ENCODE data around the gene REV1. TPM values are rescaled to one million over a fixed set of nuclear protein-coding genes. Genes with fewer than 3 reads are reported as not detected.

The REV1 gene
- total and polyA plus RNA-seq, 12 donors: 20.9 to 90.8 (median 46.6) TPM

DNA sequence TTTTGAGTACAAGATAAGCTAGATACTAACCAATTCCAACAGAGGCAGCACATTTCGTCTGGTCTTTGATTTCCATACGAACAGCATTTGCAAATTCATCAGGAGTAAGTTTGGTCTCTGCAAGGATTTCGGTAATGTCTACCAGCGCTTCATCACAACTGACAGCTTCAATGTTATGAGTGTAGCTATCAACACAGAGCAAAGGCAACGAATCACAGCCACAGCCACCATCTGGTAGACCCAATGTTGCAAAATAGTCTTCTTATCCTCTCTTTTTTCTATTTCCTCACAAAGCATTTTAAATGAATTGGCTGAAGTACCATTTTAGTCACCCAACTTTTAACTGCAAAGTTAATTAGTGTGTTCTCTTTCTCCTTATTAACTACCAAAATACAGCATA, 68.3 kb downstream of the REV1 start:
- Histone ChIP-seq H3K27ac (no peak overlapping the region), H3K4me1 (replicated peaks in 1 of 2) (peaks cover 0 to 10% of the 10 kb centered on the region in 2 donors), H3K4me3 (no peak overlapping the region), H3K36me3 (replicated peaks in 1 of 2) (peaks cover 0 to 56% of the 10 kb centered on the region in 2 donors), H3K27me3 (no peaks in the 10 kb centered on the region), H3K9me3 (replicated peaks in 1 of 3) (no peaks in the 10 kb centered on the region)
- intact Hi-C loops (cut with DNase I): no loop called here
- TF ChIP-seq, protein P1, sequence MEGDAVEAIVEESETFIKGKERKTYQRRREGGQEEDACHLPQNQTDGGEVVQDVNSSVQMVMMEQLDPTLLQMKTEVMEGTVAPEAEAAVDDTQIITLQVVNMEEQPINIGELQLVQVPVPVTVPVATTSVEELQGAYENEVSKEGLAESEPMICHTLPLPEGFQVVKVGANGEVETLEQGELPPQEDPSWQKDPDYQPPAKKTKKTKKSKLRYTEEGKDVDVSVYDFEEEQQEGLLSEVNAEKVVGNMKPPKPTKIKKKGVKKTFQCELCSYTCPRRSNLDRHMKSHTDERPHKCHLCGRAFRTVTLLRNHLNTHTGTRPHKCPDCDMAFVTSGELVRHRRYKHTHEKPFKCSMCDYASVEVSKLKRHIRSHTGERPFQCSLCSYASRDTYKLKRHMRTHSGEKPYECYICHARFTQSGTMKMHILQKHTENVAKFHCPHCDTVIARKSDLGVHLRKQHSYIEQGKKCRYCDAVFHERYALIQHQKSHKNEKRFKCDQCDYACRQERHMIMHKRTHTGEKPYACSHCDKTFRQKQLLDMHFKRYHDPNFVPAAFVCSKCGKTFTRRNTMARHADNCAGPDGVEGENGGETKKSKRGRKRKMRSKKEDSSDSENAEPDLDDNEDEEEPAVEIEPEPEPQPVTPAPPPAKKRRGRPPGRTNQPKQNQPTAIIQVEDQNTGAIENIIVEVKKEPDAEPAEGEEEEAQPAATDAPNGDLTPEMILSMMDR (IDR thresholded peaks at IDR 0.05): no peak
- no peak for TF ChIP-seq POLR2A (IDR thresholded peaks at IDR 0.05)
- 89 to 93% (median 91%) methylated on average over 5 of the region's 5 CpGs for WGBS, 4 donors
- no peak for DNase-seq

DNA sequence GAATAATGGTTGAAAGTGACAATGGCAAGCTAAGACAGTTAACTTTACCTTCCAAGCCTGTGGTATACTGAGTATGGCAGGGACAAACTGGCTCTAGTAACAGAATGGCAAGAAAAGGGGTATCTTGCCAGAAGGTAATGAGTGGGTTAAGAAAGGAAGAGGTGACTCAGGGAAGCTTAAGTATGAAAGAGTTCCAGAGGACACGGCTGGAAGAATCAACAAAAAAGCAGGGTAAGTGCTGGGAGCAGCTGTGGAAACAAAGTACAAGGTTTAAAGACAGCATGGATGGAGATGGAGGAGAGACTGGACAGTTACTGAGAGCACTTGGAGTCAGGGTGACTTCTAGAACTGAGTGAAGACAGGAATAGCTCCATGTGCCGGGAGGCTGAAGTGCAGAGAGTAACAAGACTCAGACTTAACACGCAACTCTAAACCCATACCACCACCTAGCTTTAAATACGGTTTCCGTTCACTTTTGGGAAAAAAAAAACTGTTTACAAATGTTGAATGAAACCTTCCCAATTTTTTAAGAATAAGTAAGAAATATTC, 69.0 kb downstream of the REV1 start:
- intact Hi-C loops (cut with DNase I): no loop called here
- H3K36me3 ChIP-seq (replicated peaks in 1 of 2): peaks cover 0 to 61% of the 10 kb centered on the region in 2 donors
- WGBS, 4 donors: 81 to 85% (median 83%) methylated on average over 5 of the region's 5 CpGs

DNA sequence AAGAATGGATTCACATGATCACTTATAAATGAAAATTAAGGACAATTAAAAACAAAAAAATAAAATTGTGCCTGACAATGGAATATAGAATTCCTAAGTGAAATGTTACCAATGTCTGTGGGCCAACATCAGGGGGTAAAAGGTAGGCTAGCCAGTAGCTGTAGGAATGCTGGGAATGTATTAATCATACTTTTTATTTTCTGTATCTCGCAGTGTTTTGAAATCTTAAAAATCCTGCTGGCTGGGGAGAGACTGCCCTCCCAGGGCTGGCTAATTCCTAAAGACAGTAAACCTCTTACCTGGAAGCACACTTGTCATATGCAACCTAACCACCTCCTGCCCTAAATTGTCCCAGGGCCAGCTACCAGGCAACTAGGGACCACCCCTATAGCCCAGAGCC, 69.8 kb downstream of the REV1 start:
- peaks cover 0 to 69% of the 10 kb centered on the region in 2 donors for H3K36me3 ChIP-seq (replicated peaks in 1 of 2)
- WGBS, 4 donors: 48 to 67% (median 53%) methylated on average over 1 of the region's 1 CpG
- no peaks in the 10 kb centered on the region for H3K27me3 ChIP-seq
- H3K4me3 ChIP-seq: no peak overlapping the region
- H3K27ac ChIP-seq: peak overlapping the region in 2 of 5 donors; percentile 24 to 71
- TF ChIP-seq POLR2A (IDR thresholded peaks at IDR 0.05): no peak
- TF ChIP-seq, protein P1 (IDR thresholded peaks at IDR 0.05): no peak
- peaks cover 0 to 10% of the 10 kb centered on the region in 2 donors for H3K4me1 ChIP-seq (replicated peaks in 1 of 2)
- H3K9me3 ChIP-seq (replicated peaks in 1 of 3): no peaks in the 10 kb centered on the region
- DNase-seq: no peak
- intact Hi-C loops (cut with DNase I): no loop called here

More for the DNA sequence above, 69.0 kb downstream of the REV1 start:
- Histone ChIP-seq H3K4me1 (replicated peaks in 1 of 2) (peaks cover 0 to 10% of the 10 kb centered on the region in 2 donors), H3K4me3 (no peak overlapping the region), H3K9me3 (replicated peaks in 1 of 3) (no peaks in the 10 kb centered on the region), H3K27me3 (no peaks in the 10 kb centered on the region), H3K27ac (peak overlapping the region in 1 of 5 donors; percentile 71)
- no peak for DNase-seq
- no peak for TF ChIP-seq POLR2A (IDR thresholded peaks at IDR 0.05)
- TF ChIP-seq, protein P1 (IDR thresholded peaks at IDR 0.05): no peak

DNA sequence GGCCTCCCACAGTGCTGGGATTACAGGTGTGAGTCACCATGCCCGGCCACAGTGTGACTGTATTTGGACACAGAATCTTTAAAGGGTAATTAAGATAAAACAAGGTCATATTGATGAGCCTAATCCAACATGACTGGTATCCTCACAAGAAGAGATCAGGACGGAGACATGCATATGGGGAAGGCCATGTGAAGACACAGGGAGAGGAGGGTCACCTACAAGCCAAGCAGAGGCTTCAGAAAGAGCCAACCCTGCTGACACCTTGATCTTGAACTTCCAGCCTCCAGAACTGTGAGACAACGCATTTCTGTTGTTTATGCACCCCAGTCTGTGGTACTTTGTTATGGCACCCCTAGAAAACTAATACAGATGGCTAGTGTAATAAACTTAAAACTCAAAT, 72.4 kb downstream of the REV1 start:
- WGBS, 4 donors: 65 to 85% (median 69%) methylated on average over 3 of the region's 3 CpGs
- intact Hi-C loops (cut with DNase I): no loop called here
- H3K27me3 ChIP-seq: no peaks in the 10 kb centered on the region
- TF ChIP-seq, protein P1 (IDR thresholded peaks at IDR 0.05): no peak
- no peak for TF ChIP-seq POLR2A (IDR thresholded peaks at IDR 0.05)
- H3K9me3 ChIP-seq (replicated peaks in 1 of 3): no peaks in the 10 kb centered on the region
- no peak overlapping the region for H3K27ac ChIP-seq
- peaks cover 0 to 10% of the 10 kb centered on the region in 2 donors for H3K4me1 ChIP-seq (replicated peaks in 1 of 2)
- no peak overlapping the region for H3K4me3 ChIP-seq
- no peak for DNase-seq
- H3K36me3 ChIP-seq (replicated peaks in 1 of 2): peaks cover 0 to 50% of the 10 kb centered on the region in 2 donors

Data from adrenal gland (tissue), 12 donors.